Stimulated activated CD4-positive, alpha-beta T cell treated with anti-CD3 and anti-CD28 coated beads, Interleukin-12 subunit alpha, Interleukin-12 subunit beta, amount 100 ng/mL, for 48 hours (primary cell): ENCODE data around the gene MIOX.

ENCODE experiments used
- DNase-seq, 3 donors: peaks; one replicate each; pipeline ENCODE4 v3.0.0-alpha.2; 2020; ENCODE audit warnings: low read depth in 2 of 3, low spot score in 1 of 3

The MIOX gene

GRCh38 chr22:50473088-50473487 lies 13.6 kb upstream of the MIOX start:
- DNase-seq: peak in 2 of 3 donors; percentile 32 to 37

- peak in 1 of 3 donors; percentile 20 for DNase-seq
Measured at GRCh38 chr22:50473855-50474671, 12.6 kb upstream of the MIOX start.

GRCh38 chr22:50474710-50475651 lies 11.7 kb upstream of the MIOX start, which contains the start of gene SBF1:
SBF1 (minus strand) TSS chr22:50475035; CDS start chr22:50474840, 195 bp downstream.
- DNase-seq: peak; percentile 75 to 87 (median 78)

DNA sequence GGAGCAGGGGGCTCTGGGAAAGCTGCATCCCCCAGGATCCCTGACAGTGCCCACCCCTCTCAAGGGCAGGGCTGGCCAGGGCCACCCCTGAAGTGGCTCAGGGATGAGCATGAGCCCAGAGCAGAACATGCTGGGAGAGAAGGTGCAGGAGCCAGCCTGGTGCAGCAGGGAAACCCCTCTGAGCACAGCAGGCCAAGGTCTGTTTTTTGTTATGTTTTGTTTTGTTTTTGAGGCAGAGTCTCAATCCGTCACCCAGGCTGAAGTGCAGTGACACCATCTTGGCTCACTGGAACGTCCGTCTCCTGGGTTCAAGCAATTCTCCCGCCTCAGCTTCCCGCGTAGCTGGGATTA lies 11.0 kb upstream of the MIOX start:
- DNase-seq: no peak

DNA sequence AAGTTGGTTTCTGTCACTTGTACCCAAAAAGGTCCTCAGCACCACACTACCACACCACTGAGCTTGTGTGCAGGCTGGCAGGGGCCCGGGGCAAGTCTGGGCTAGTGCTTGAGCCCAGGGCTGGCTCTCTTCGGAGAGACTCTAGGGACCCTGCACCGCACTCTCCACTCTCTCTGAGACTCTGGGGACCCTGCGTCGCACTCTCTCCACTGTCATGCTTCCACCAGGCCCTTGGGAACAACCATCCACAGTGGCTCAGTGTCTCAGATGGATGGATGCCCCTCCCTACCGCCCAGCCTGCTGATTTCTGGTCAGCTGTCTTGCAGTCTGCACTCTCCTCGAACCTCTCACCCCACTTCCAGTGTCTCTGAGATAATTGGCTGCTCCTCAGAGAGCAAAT lies 9.8 kb upstream of the MIOX start:
- DNase-seq: no peak

DNA sequence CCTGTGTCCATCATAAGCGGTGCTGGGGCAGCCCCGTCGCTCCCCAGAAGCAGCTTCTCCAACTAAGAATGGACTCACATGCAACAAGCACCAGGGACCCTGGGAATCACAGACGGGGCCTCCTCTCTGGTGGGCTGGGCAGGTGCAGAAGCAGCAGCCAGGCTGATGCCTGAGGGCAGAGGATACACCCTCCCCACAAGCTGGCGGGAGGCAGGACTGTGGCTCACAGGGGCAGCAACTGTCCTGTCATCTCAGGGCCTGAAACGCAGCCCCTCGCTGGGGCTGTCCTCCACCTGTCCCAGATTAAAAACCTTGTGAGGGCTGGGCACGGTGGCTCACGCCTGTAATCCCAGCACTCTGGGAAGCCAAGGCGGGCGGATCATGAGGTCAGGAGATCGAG lies 8.7 kb upstream of the MIOX start:
- no peak for DNase-seq

DNA sequence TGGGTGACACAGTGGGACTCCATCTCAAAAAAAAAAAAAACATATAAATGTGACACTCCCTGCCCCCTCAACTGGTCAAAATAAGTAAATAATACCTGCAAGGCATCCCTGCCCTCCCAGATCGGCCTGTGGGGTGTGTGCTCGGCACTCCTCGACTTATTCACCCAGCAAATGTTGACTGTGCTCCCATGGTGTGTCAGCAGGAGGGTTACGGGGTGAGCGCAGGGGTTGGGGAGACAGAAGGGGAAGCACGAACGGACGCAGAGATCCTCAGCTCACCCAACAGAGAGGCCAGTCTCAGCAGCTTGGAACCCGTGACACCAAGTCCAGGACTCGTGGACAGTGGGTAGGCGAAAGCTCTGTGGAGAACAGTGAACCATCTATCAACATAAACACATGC lies 6.9 kb upstream of the MIOX start:
- DNase-seq: no peak

DNA sequence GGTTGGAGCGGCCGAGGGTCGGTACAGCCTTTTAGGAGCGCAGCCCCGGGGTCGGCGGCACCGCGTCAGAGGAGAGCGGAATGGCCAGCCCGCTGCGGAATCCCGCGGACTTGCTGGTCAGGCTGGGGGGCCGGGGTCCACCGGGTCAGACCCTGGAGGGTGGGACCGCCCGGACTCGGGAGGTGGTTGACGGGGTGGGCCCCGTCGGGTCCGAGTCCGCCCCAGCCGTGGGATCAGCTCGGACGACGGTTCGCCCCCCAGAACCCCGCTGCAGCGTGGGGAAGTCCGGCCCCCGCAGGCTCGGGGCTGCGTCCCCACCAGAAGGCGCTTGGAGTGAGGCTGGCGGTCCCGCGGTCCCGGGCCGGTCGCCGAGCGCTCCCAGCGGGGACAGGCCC lies 5.6 kb upstream of the MIOX start:
- DNase-seq: no peak

DNA sequence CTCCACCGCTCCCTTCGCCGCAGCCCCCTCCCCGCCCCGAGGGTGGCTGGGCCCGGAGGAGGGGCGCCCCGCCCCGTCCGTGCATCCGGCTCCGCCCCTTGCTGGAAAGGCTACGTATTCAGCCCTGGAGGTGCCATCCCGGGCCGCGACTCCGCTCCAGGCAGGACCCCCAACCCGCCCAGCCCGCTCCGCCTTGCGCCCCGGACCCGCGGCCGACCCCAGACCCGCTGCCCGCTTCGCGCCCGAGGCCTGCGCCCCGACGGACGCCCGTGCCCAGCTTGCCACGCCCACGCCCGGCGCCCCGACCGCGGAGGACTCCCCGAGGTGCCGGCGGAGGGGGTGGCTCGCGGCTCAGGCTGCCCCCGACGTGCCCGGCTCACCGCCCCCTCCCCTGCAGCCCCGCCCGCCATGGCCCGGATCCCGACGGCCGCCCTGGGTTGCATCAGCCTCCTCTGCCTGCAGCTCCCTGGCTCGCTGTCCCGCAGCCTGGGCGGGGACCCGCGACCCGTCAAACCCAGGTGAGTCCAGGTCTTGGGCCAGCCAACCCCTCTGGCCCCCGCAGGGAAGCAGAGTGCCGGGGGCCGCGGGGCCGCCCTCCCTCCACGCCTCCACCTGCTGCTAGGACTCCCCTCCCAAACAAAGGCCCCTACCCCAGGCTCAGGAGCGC lies 5.1 kb upstream of the MIOX start, which contains the start of gene ADM2:
Gene ADM2, plus strand, starts transcription at position 104 of the 667 bp plus-strand sequence. Its CDS starts 305 bp downstream, at position 409.
- DNase-seq: peak in 2 of 3 donors; percentile 43 to 50

DNA sequence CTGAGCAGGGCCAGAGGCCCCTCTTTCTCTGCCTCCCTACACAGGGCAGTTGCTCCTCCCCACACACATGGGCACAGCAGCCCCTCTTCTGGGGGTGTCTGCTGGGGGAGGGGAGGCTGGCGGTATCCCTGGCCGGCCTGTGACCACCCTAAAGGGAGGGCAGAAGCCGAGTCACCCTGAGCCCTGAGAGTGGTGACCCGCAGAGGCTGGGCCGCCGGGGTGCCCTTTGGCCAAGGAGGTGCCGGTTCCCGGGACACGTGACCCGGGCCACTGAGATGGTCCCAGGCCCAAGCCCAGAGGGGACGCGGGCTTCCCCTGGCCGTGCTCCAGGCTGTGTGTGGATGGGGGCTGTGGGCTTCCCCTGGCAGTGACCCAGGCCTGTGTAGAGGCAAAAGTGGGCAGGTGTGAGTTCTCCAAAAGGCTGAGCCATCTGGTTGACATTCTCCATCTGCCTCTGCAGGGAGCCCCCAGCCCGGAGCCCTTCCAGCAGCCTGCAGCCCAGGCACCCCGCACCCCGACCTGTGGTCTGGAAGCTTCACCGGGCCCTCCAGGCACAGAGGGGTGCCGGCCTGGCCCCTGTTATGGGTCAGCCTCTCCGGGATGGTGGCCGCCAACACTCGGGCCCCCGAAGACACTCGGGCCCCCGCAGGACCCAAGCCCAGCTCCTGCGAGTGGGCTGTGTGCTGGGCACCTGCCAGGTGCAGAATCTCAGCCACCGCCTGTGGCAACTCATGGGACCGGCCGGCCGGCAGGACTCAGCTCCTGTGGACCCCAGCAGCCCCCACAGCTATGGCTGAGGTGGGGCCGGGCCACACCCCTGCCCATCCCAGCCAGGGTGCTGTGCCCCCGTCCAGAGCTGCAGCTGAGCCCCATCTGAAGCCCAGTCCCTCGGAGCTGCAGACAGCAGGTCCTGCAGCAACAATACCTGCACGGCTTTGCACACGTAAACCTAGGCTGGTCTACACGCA lies 4.3 kb upstream of the MIOX start:
- no peak for DNase-seq

GRCh38 chr22:50483106-50483505 lies 3.6 kb upstream of the MIOX start:
- no peak for DNase-seq

- DNase-seq: no peak
Measured at GRCh38 chr22:50483556-50483955, 3.1 kb upstream of the MIOX start.

DNA sequence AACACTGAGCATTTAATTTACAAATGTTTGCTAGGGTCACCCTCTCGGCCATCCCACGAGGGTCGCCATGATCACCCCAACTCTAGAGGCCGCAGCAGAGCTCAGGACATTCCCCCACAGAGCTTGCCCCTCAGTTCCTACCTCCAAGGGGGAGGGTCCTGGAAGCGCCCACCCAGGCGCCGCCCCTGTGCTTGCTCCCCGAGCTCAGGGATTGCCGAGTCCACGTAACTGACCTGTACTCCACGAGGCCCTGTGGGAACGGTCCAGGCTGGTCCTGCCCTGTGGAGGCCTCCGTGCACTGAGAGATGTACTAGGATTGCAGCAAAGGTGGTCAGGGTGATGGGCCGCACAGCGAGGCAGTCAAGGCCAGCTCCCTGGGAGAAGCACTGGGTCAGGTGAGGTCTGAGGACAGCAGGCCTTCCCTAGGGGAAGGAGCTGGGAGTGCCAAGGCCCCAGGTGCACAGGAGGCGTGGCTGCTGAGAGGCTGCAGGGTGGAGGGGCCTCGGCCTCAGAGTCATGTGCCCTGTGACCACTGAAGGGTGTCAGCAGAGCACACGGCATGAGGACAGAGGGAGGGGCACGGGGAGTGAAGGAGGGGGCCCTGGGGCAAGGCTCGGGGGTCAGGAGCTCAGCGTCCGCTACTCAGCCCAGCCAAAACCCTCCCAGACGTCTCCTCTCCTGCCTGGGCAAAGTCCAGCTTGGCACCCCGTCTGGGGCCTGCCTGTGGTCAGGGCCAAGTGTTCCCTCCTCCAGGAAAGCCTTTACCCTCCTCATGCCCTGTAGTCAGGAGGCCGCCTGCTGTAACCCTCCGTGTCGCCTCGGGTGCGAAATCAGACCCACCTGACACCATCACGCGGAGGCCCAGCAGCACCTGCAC lies 2.4 kb upstream of the MIOX start:
- no peak for DNase-seq

- DNase-seq: no peak
Measured at GRCh38 chr22:50485221-50486131, 1.2 kb upstream of the MIOX start.

DNA sequence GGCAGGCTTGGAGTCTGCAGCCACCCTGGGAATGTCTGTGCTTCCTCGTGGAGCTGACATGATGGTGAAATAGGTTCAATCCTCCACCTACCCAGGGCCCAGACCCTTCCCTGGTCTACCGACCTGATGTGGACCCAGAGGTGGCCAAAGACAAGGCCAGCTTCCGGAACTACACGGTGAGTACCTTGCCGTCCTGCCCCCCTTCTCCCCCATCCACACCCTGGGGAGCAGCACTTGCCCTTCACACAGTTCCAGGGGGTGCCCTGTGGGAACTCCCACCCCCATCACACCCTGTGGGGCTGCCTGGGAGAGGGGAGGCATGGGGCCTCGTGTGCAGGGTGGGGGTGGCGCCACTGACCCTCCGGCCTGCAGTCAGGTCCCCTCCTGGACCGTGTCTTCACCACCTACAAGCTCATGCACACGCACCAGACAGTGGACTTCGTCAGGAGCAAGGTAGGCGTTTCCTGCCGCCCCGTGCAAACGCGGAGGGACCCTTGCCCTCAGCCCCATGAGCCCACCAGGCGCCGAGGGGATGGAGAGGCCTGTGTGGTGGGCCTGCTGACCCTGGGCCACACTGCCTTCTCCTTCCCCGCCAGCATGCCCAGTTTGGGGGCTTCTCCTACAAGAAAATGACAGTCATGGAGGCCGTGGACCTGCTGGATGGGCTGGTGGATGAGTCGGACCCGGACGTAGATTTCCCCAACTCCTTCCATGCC lies 789 bp downstream of the MIOX start:
- DNase-seq: no peak

DNA sequence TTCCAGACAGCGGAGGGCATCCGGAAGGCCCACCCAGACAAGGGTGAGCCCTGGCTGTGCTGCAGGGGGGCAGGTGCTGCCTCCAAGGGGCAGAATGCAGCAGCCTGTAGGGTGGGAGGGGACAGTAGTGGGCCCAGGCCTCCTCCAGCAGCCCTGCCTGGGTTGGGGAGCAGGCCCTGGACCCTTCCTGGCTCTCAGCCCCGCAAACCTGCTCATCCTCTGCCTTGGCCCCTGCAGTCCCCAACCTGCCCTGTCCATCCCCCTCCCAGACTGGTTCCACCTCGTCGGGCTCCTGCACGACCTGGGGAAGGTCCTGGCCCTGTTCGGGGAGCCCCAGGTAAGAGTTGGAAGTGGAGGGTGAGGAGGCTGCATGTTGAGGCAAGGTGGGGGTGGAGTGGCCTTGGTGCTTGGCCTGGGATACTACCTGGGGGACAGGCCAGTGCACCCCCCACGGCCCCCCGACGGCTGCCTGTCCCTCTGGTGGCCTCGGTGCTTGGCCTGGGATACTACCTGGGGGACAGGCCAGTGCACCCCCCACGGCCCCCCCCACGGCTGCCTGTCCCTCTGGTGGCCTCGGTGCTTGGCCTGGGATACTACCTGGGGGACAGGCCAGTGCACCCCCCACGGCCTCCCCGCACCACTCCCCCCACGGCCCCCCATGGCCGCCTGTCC lies 1.5 kb downstream of the MIOX start:
- DNase-seq: no peak

DNA sequence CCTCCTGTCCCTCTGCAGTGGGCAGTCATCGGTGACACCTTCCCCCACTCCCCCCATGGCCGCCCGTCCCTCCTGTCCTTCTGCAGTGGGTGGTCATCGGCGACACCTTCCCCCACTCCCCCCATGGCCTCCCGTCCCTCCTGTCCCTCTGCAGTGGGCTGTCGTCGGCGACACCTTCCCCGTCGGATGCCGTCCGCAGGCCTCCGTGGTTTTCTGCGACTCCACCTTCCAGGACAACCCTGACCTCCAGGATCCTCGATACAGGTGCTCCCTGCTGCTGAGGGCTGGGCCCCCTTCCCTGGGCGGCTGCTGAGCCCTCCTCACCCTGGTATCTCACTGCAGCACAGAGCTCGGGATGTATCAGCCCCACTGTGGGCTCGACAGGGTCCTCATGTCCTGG lies 2.2 kb downstream of the MIOX start:
- no peak for DNase-seq
